Panc1 (cell line): ENCODE results near the gene ABI1.

Experiments
- POLR2AphosphoS5 ChIP-seq: IDR thresholded peaks from 2 replicates; pipeline ENCODE4 v1.6.1; 2012; ENCODE audit warnings: mild to moderate bottlenecking, low read depth, low read length, moderate library complexity
- REST ChIP-seq, 2 experiments: IDR thresholded peaks; 2 replicates each; pipeline ENCODE4 v1.6.1; 2011 to 2012; ENCODE audit warnings: low read depth in 2 of 2, control low read depth in 1 of 2, low read length in 1 of 2, mild to moderate bottlenecking in 1 of 2, moderate library complexity in 1 of 2; ENCODE audit not compliant: insufficient read depth in 1 of 2
- SIN3A ChIP-seq: IDR thresholded peaks from 2 replicates; pipeline ENCODE4 v1.6.1; 2012; ENCODE audit warnings: low read depth, mild to moderate bottlenecking, low read length, moderate library complexity, borderline replicate concordance; ENCODE audit not compliant: insufficient read depth
- TCF7L2 ChIP-seq: IDR thresholded peaks from 2 replicates; pipeline ENCODE4 v1.6.1; 2011; ENCODE audit warnings: mild to moderate bottlenecking, low read depth, low read length, inconsistent platforms
- TF ChIP-seq, protein P1 (sequence below): fragments of 450-650 bp; IDR thresholded peaks from 2 replicates; pipeline ENCODE4 v1.5.1; 2017; ENCODE audit warnings: mild to moderate bottlenecking

- TF ChIP-seq, protein P1, sequence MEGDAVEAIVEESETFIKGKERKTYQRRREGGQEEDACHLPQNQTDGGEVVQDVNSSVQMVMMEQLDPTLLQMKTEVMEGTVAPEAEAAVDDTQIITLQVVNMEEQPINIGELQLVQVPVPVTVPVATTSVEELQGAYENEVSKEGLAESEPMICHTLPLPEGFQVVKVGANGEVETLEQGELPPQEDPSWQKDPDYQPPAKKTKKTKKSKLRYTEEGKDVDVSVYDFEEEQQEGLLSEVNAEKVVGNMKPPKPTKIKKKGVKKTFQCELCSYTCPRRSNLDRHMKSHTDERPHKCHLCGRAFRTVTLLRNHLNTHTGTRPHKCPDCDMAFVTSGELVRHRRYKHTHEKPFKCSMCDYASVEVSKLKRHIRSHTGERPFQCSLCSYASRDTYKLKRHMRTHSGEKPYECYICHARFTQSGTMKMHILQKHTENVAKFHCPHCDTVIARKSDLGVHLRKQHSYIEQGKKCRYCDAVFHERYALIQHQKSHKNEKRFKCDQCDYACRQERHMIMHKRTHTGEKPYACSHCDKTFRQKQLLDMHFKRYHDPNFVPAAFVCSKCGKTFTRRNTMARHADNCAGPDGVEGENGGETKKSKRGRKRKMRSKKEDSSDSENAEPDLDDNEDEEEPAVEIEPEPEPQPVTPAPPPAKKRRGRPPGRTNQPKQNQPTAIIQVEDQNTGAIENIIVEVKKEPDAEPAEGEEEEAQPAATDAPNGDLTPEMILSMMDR, result no peak
- TF ChIP-seq SIN3A (no peak), POLR2AphosphoS5 (no peak), REST (IDR thresholded peaks at IDR 0.05; ENCODE audit: insufficient read depth in 1 of 2, low read depth in 2 of 2, low read length in 1 of 2) (no peak), TCF7L2 (no peak)
Measured at GRCh38 chr10:26855186-26855585, 5.6 kb downstream of the ABI1 start.
